Hepatocyte (in vitro differentiated cells): ENCODE results near the gene CFHR2. TPM values are rescaled to one million over a fixed set of nuclear protein-coding genes. Genes with fewer than 3 reads are reported as not detected.
"Not testable (repeated sequence)": the region's sequence is repeated elsewhere in the genome, so short reads cannot be mapped to it uniquely, and the experiment has no call there.

ENCODE experiments used
- DNase-seq: peaks from one replicate; pipeline ENCODE4 v3.0.0-alpha.2; 2016; ENCODE audit warnings: low spot score
- H2AFZ ChIP-seq: fragments of 200-600 bp; sonication (generic); 2 replicates; pipeline ENCODE4 v1.6.0; 2016; ENCODE audit warnings: antibody characterized with exemption, mild to moderate bottlenecking
- H3K27ac ChIP-seq: fragments of 200-600 bp; sonication (generic); 2 replicates; pipeline ENCODE4 v1.5.1; 2016; ENCODE audit warnings: mild to moderate bottlenecking
- H3K27me3 ChIP-seq: fragments of 200-600 bp; sonication (generic); 2 replicates; pipeline ENCODE4 v1.6.1; 2016
- H3K36me3 ChIP-seq: fragments of 200-600 bp; sonication (generic); replicated peaks from 2 replicates; pipeline ENCODE4 v1.5.1; 2016; ENCODE audit warnings: low read depth; ENCODE audit not compliant: insufficient read depth
- H3K4me1 ChIP-seq: fragments of 200-600 bp; sonication (generic); 2 replicates; pipeline ENCODE4 v1.5.1; 2016; ENCODE audit warnings: mild to moderate bottlenecking, moderate library complexity; ENCODE audit not compliant: insufficient read depth
- H3K4me2 ChIP-seq: fragments of 200-600 bp; sonication (generic); 2 replicates; pipeline ENCODE4 v1.6.0; 2016
- H3K4me3 ChIP-seq: fragments of 200-600 bp; sonication (generic); 2 replicates; pipeline ENCODE4 v1.5.1; 2016; ENCODE audit warnings: mild to moderate bottlenecking
- H3K79me2 ChIP-seq: fragments of 200-600 bp; sonication (generic); 2 replicates; pipeline ENCODE4 v1.6.0; 2017; ENCODE audit warnings: mild to moderate bottlenecking
- H3K9me2 ChIP-seq: fragments of 200-600 bp; sonication (generic); replicated peaks from 2 replicates; pipeline ENCODE4 v1.6.0; 2017; ENCODE audit warnings: mild to moderate bottlenecking; ENCODE audit not compliant: insufficient read depth
- H3K9me3 ChIP-seq: fragments of 200-600 bp; sonication (generic); 2 replicates; pipeline ENCODE4 v1.5.1; 2016; ENCODE audit warnings: low read depth, mild to moderate bottlenecking
- H4K20me1 ChIP-seq: fragments of 200-600 bp; sonication (generic); 2 replicates; pipeline ENCODE4 v1.6.0; 2016; ENCODE audit warnings: mild to moderate bottlenecking; ENCODE audit not compliant: insufficient read depth, poor library complexity, severe bottlenecking
- CTCF ChIP-seq: fragments of 200-600 bp; sonication (generic); IDR thresholded peaks from 2 replicates; pipeline ENCODE4 v1.5.1; 2016; ENCODE audit warnings: antibody characterized with exemption, mild to moderate bottlenecking; ENCODE audit not compliant: poor library complexity
- EZH2 ChIP-seq: fragments of 200-600 bp; sonication (generic); IDR thresholded peaks from 2 replicates; pipeline ENCODE4 v1.6.1; 2016; ENCODE audit warnings: antibody characterized with exemption, mild to moderate bottlenecking, borderline replicate concordance
- EZH2phosphoT487 ChIP-seq: fragments of 200-600 bp; sonication (generic); IDR thresholded peaks from one replicate; pipeline ENCODE4 v1.6.1; 2018; ENCODE audit warnings: antibody characterized with exemption, mild to moderate bottlenecking, low read depth, moderate library complexity; ENCODE audit not compliant: unreplicated experiment, severe bottlenecking
- WGBS: methylation state at CpG from one replicate; pipeline ENCODE4 v1.1.6; 2016; ENCODE audit warnings: low lambda C conversion rate; ENCODE audit errors: missing lambda C conversion rate; 5-methylcytosine and 5-hydroxymethylcytosine counted together
- polyA plus RNA-seq: library from polyadenylated mRNA; unstranded; fragments of >200 nt; fragmentation: Nextera tagmentation; extraction: Ambion mirVana; gene quantifications from 2 replicates; pipeline ENCODE4 v1.2.1, GENCODE V29; 2016
- total RNA-seq: library from RNA; depleted of rRNA; stranded (reverse); fragments of >200 nt; gene quantifications from 2 replicates; pipeline ENCODE4 v1.2.3, GENCODE V29; 2014

Gene CFHR2
- 16.9 and 35.6 TPM in 2 replicates for total RNA-seq
- 6.8 and 9.6 TPM in 2 replicates for polyA plus RNA-seq

- not testable (repeated sequence) for H3K9me2 ChIP-seq, H4K20me1 ChIP-seq
- WGBS = no CpG with 5 or more reads among the region's 1 CpG
These were observed at the start of gene CFHR2 for GRCh38 chr1:196943568-196943967. TSS of gene CFHR2 (plus strand) at chr1:196943738. CDS start at chr1:196943881, 143 bp downstream.

GRCh38 chr1:196896355-196896754 lies 47.2 kb upstream of the CFHR2 start:
- Histone ChIP-seq H3K79me2 (no peaks in the 10 kb centered on the region), H3K9me3 (no peaks in the 10 kb centered on the region), H3K4me2 (no peak overlapping the region), H3K4me1 (no peaks in the 10 kb centered on the region), H3K27me3 (no peaks in the 10 kb centered on the region), H3K9me2 (no peaks in the 10 kb centered on the region), H3K27ac (no peak overlapping the region), H2AFZ (no peak overlapping the region), H3K36me3 (no peaks in the 10 kb centered on the region), H4K20me1 (no peaks in the 10 kb centered on the region), H3K4me3 (no peak overlapping the region)
- 61% methylated on average over 8 of the region's 8 CpGs for WGBS
- TF ChIP-seq EZH2phosphoT487 = no peak
- TF ChIP-seq EZH2 = no peak
- no peak for TF ChIP-seq CTCF
- DNase-seq = no peak

More at GRCh38 chr1:196943568-196943967, at the start of gene CFHR2:
- not testable (repeated sequence) for H3K27me3 ChIP-seq, H2AFZ ChIP-seq, H3K79me2 ChIP-seq, H3K4me3 ChIP-seq, H3K27ac ChIP-seq, H3K4me2 ChIP-seq, H3K36me3 ChIP-seq, DNase-seq, H3K4me1 ChIP-seq, H3K9me3 ChIP-seq

GRCh38 chr1:196897158-196897828 lies 46.2 kb upstream of the CFHR2 start:
- Histone ChIP-seq H3K36me3 (no peaks in the 10 kb centered on the region), H3K4me3 (no peak overlapping the region), H2AFZ (no peak overlapping the region), H3K27me3 (no peaks in the 10 kb centered on the region), H3K27ac (no peak overlapping the region), H3K79me2 (no peaks in the 10 kb centered on the region), H3K4me2 (peak overlapping the region; percentile 56), H3K4me1 (no peaks in the 10 kb centered on the region), H3K9me3 (no peaks in the 10 kb centered on the region), H4K20me1 (no peaks in the 10 kb centered on the region), H3K9me2 (no peaks in the 10 kb centered on the region)
- no peak for DNase-seq
- 64% methylated on average over 26 of the region's 26 CpGs for WGBS
- TF ChIP-seq EZH2phosphoT487 = no peak
- TF ChIP-seq EZH2 = no peak
- no peak for TF ChIP-seq CTCF

GRCh38 chr1:196902344-196902743 lies 41.2 kb upstream of the CFHR2 start:
- no peak for DNase-seq
- Histone ChIP-seq H3K27ac (no peak overlapping the region), H3K4me3 (no peak overlapping the region), H2AFZ (no peak overlapping the region), H4K20me1 (no peaks in the 10 kb centered on the region), H3K4me2 (no peak overlapping the region), H3K9me2 (no peaks in the 10 kb centered on the region), H3K36me3 (no peaks in the 10 kb centered on the region), H3K4me1 (no peaks in the 10 kb centered on the region), H3K9me3 (no peaks in the 10 kb centered on the region), H3K79me2 (no peaks in the 10 kb centered on the region), H3K27me3 (no peaks in the 10 kb centered on the region)
- no peak for TF ChIP-seq EZH2phosphoT487
- no peak for TF ChIP-seq EZH2
- TF ChIP-seq CTCF = no peak
- WGBS = 88% methylated on average over 2 of the region's 2 CpGs
